ENCODE measurements around the gene EHMT1. TPM values are rescaled to one million over a fixed set of nuclear protein-coding genes. Genes with fewer than 3 reads are reported as not detected.

The EHMT1 gene
- total RNA-seq, 2 donors from 2014 or later, result 56.2 to 97.9 TPM

- intact Hi-C loops (cut with DNase I), result no loop called here
- H3K27ac ChIP-seq, result no peak overlapping the region
- no peak overlapping the region for H3K9ac ChIP-seq (ENCODE audit: low read depth in 2 of 2, low read length in 2 of 2)
- no peaks in the 10 kb centered on the region for H3K9me3 ChIP-seq
- H3K27me3 ChIP-seq, result no peaks in the 10 kb centered on the region
- H3K4me1 ChIP-seq, result no peaks in the 10 kb centered on the region
- no peak for TF ChIP-seq CTCF (IDR thresholded peaks at IDR 0.05)
- H3K36me3 ChIP-seq, result no peaks in the 10 kb centered on the region
- no peak overlapping the region for H3K4me3 ChIP-seq
- DNase-seq, result no peak
Observed at GRCh38 chr9:137751616-137752015, 132.8 kb downstream of the EHMT1 start.

GRCh38 chr9:137752426-137752825 lies 133.6 kb downstream of the EHMT1 start:
- H3K27me3 ChIP-seq, result no peaks in the 10 kb centered on the region
- intact Hi-C loops (cut with DNase I), result no loop called here
- H3K9me3 ChIP-seq, result no peaks in the 10 kb centered on the region
- no peaks in the 10 kb centered on the region for H3K4me1 ChIP-seq
- DNase-seq, result no peak
- H3K36me3 ChIP-seq, result no peaks in the 10 kb centered on the region
- no peak for TF ChIP-seq CTCF (IDR thresholded peaks at IDR 0.05)
- no peak overlapping the region for H3K4me3 ChIP-seq
- no peak overlapping the region for H3K27ac ChIP-seq
- no peak overlapping the region for H3K9ac ChIP-seq (ENCODE audit: low read depth in 2 of 2, low read length in 2 of 2)

- TF ChIP-seq CTCF (IDR thresholded peaks at IDR 0.05), result no peak
- DNase-seq, result no peak
- Histone ChIP-seq H3K27me3 (no peaks in the 10 kb centered on the region), H3K36me3 (no peaks in the 10 kb centered on the region), H3K4me3 (no peak overlapping the region), H3K4me1 (no peaks in the 10 kb centered on the region), H3K9ac (ENCODE audit: low read depth in 2 of 2, low read length in 2 of 2) (no peak overlapping the region), H3K27ac (no peak overlapping the region), H3K9me3 (no peaks in the 10 kb centered on the region)
- intact Hi-C loops (cut with DNase I), result no loop called here
Observed at GRCh38 chr9:137753192-137753765, 134.5 kb downstream of the EHMT1 start.

- no peaks in the 10 kb centered on the region for H3K4me1 ChIP-seq
- no peak overlapping the region for H3K27ac ChIP-seq
- H3K4me3 ChIP-seq, result no peak overlapping the region
- TF ChIP-seq CTCF (IDR thresholded peaks at IDR 0.05), result no peak
- no peak overlapping the region for H3K9ac ChIP-seq (ENCODE audit: low read depth in 2 of 2, low read length in 2 of 2)
- H3K9me3 ChIP-seq, result no peaks in the 10 kb centered on the region
- no peak for DNase-seq
- H3K27me3 ChIP-seq, result no peaks in the 10 kb centered on the region
- intact Hi-C loops (cut with DNase I), result no loop called here
- H3K36me3 ChIP-seq, result no peaks in the 10 kb centered on the region
Observed at GRCh38 chr9:137755261-137755927, 136.6 kb downstream of the EHMT1 start.

GRCh38 chr9:137756045-137756744 lies 137.4 kb downstream of the EHMT1 start:
- no peak overlapping the region for H3K27ac ChIP-seq

More at GRCh38 chr9:137756045-137756744, 137.4 kb downstream of the EHMT1 start:
- H3K4me1 ChIP-seq, result no peaks in the 10 kb centered on the region
- no peak overlapping the region for H3K9ac ChIP-seq (ENCODE audit: low read depth in 2 of 2, low read length in 2 of 2)
- no peak overlapping the region for H3K4me3 ChIP-seq
- H3K27me3 ChIP-seq, result no peaks in the 10 kb centered on the region
- intact Hi-C loops (cut with DNase I), result no loop called here
- no peak for TF ChIP-seq CTCF (IDR thresholded peaks at IDR 0.05)
- DNase-seq, result no peak
- no peaks in the 10 kb centered on the region for H3K36me3 ChIP-seq
- H3K9me3 ChIP-seq, result no peaks in the 10 kb centered on the region

Measured in colonic mucosa (tissue), 4 donors.